GM12873 (cell line): Measurements from ENCODE around the gene RCOR1.

Experiments used
- TF ChIP-seq, protein P1 (sequence below): IDR thresholded peaks from 2 replicates; pipeline ENCODE4 v1.5.1; 2012; ENCODE audit warnings: low read depth, mild to moderate bottlenecking, moderate library complexity, low read length, control low read depth; ENCODE audit not compliant: insufficient read depth; ENCODE audit errors: missing control alignments

RCOR1 gene

DNA sequence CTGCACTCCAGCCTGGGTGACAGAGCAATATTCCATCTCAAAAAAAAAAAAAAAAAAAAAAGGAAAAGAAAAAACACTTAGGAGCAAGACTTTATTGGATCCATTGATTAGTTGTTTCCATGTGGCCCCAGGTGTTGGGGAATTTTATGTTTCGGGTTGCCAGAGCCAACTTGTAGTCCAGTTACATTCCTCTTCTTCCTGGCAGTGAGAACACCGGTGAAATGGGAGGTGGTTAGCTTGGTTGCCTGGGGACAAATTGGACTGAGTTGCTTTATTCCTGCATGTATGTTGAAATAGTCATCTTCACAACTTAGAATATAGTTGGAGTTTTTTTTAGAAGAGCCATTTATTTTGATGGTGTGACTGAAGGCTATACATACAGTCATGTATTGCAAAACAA is 12.6 kb downstream of the RCOR1 start:
- TF ChIP-seq, protein P1, sequence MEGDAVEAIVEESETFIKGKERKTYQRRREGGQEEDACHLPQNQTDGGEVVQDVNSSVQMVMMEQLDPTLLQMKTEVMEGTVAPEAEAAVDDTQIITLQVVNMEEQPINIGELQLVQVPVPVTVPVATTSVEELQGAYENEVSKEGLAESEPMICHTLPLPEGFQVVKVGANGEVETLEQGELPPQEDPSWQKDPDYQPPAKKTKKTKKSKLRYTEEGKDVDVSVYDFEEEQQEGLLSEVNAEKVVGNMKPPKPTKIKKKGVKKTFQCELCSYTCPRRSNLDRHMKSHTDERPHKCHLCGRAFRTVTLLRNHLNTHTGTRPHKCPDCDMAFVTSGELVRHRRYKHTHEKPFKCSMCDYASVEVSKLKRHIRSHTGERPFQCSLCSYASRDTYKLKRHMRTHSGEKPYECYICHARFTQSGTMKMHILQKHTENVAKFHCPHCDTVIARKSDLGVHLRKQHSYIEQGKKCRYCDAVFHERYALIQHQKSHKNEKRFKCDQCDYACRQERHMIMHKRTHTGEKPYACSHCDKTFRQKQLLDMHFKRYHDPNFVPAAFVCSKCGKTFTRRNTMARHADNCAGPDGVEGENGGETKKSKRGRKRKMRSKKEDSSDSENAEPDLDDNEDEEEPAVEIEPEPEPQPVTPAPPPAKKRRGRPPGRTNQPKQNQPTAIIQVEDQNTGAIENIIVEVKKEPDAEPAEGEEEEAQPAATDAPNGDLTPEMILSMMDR, result no peak

DNA sequence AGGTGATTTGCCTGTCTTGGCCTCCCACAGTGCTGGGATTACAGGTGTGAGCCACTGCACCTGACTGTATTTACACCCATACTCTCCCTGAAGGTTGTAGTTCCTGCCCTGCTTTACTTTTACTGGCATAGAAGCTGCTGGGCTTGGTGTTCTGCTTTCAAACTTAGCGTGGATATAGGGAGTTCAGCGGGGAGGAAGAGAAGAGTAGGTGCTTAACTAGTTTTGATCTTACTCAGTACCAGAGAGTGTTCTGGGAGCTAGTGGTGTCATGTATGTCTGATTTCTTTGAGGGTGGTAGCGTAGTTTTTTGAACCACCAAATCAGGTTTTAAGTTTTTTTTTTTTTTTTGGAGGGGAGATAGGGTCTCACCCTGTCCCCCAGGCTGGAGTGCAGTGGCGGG is 13.8 kb downstream of the RCOR1 start:
- TF ChIP-seq, protein P1, result no peak

DNA sequence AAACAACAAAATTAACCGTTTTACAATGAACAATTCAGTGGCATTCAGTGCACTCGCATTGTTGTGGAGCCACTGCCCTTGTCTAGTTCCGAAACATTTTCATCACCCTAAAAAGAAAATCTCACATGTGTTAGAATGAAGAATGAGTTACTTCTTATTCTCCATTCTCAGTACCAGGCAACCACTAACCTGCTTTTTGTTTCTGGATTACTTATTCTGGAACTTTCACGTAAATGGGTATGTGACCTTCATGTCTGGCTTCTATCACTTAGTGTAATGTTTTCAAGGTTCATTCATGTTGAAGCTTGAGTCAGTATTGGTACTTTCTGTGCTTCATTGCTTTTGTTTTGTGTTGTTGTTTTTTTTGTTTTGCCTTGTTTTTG is 15.6 kb downstream of the RCOR1 start:
- TF ChIP-seq, protein P1, result no peak

DNA sequence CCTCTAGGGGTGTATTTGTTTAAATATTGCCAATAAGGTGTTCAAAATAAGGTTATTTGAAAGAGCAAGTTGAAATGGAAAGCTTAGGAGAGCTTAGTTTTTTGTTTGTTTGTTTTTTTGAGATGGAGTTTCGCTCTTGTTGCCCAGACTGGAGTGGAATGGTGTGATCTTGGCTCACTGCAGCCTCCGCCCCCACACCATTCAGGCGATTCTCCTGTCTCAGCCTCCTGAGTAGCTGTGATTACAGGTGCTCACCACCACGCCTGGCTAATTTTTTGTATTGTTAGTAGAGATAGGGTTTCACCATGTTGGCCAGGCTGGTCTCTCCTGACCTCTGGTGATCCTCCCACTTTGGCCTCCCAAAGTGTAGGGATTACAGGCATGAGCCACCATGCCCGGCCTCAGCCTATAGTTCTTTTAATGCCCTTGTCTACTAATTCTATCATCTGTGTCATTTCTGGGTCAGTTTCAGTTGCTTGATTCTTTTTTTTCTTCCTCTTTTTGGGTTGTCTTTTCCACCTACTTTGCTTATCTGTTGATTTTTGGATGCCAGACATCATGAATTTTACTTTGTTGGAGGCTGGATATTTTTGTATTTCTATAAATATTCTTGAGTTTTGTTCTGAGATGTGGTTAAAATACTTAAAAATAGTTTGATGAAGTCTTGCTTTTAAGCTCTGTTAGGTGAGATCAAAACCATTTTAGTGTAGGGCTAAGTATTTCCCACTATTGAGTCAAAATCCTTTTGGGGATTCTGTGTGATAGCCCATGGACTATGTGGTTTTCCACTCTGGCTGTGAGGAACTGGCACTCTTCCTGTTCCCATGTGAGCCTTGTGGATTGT is 18.7 kb downstream of the RCOR1 start:
- TF ChIP-seq, protein P1, result no peak

DNA sequence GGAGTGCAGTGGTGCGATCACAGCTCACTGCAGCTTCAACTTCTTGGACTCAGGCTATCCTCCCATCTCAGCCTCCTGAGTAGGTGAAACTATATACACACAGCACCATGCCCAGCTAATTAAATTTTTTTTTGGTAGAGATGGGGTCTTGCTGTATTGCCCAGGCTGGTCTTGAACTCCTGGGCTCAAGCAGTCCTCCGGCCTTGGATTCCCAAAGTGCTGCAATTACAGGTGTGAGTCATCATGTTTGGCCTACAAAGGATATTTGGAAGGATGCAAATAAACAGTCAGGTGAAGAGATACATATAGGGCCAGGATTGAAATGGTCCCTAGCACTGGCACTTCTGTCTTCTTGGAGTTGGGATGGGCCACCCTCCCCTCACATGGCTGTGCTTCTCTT is 23.9 kb downstream of the RCOR1 start:
- TF ChIP-seq, protein P1, result no peak

DNA sequence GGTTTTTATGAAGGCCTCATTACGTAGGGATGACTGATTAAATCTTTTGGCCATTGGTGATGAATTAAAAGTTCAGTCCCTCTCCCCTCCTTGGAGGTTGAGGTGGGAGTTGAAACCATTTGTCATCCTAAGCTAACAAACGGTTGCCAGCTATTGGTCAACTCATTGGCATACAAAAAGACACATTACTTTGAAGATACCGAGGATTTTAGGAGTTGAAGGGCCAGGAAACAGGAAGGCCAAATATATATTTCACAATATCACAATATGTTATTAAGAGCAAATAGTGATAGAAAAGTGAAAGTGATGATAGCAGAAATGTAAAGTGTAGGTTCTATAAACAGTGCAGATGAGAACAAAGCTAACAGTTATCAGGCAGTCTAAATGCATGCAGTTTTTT is 24.4 kb downstream of the RCOR1 start:
- TF ChIP-seq, protein P1, result no peak

DNA sequence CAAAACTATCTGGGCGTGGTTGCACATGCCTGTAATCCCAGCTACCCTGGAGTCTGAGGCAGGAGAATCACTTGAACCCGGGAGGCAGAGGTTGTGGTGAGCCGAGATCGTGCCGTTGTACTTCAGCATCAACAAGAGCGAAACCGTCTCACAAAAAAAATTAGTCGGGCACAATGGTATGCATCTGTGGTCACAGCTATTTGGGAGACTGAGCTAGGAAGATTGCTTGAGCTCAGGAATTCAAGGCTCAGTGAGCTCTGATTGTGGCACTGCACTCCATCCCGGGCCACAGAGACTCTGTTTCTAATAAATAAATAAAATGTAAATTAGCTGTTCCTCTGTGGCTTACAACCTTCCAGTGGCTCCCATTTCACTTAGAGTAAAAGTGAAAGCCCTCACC is 28.0 kb downstream of the RCOR1 start:
- TF ChIP-seq, protein P1, result no peak
